Activated CD4-positive, CD25-positive, alpha-beta regulatory T cell treated with anti-CD3 and anti-CD28 coated beads, Interleukin-2, amount 50 U/mL, for 24 hours (primary cell): Measurements from ENCODE around the gene ZNF202.
"Not testable (repeated sequence)": the region's sequence is repeated elsewhere in the genome, so short reads cannot be mapped to it uniquely, and the experiment has no call there.

Source experiments
- ATAC-seq, 2 donors: fragments of 150-1000 bp; cut with Tn5 transposase; one replicate each; pipeline ENCODE4 v1.10.0; 2021; ENCODE audit warnings: mild to moderate bottlenecking in 1 of 2, moderate library complexity in 1 of 2

The ZNF202 gene

GRCh38 chr11:123740787-123741158 is 687 bp downstream of the ZNF202 start:
- no peak for ATAC-seq

- no peak for ATAC-seq
Measured at GRCh38 chr11:123738374-123738773, 3.1 kb downstream of the ZNF202 start.

DNA sequence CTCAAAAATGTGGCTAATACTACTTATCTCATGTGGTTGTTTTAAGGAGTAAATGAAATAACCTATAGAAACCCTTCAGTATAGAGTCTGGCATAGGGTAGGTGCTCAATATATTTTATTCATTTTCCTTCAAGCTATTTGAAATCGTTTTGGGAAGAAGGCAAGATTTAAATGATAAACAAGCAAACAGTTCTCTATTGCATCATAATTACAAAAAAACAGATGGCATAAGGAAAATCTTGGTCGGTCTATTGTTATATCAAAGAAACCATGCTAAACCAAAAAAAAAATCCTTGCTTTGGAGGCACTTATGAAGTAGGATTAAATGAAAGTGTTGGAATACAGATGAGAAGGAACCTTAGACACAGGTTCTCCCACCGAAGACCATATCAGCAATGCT is 4.7 kb downstream of the ZNF202 start:
- no peak for ATAC-seq

- no peak for ATAC-seq
Measured at GRCh38 chr11:123729602-123730001, 11.9 kb downstream of the ZNF202 start.

GRCh38 chr11:123725995-123726655 is 15.3 kb downstream of the ZNF202 start:
- ATAC-seq: no peak

GRCh38 chr11:123719452-123719851 is 22.0 kb downstream of the ZNF202 start:
- ATAC-seq: peak in 1 of 2 donors; percentile 58

GRCh38 chr11:123718469-123718868 is 23.0 kb downstream of the ZNF202 start:
- no peak for ATAC-seq

- no peak for ATAC-seq
Measured at GRCh38 chr11:123718063-123718462, 23.4 kb downstream of the ZNF202 start.

- ATAC-seq: not testable (repeated sequence)
Measured at GRCh38 chr11:123712627-123713026, 28.8 kb downstream of the ZNF202 start.

GRCh38 chr11:123707606-123708205 is 33.8 kb downstream of the ZNF202 start:
- peak in 1 of 2 donors; percentile 55 for ATAC-seq

GRCh38 chr11:123707206-123707605 is 34.3 kb downstream of the ZNF202 start:
- no peak for ATAC-seq

GRCh38 chr11:123704341-123704740 is 37.1 kb downstream of the ZNF202 start:
- no peak for ATAC-seq

GRCh38 chr11:123702696-123703095 is 38.8 kb downstream of the ZNF202 start:
- ATAC-seq: no peak

- no peak for ATAC-seq
Measured at GRCh38 chr11:123702139-123702538, 39.3 kb downstream of the ZNF202 start.

DNA sequence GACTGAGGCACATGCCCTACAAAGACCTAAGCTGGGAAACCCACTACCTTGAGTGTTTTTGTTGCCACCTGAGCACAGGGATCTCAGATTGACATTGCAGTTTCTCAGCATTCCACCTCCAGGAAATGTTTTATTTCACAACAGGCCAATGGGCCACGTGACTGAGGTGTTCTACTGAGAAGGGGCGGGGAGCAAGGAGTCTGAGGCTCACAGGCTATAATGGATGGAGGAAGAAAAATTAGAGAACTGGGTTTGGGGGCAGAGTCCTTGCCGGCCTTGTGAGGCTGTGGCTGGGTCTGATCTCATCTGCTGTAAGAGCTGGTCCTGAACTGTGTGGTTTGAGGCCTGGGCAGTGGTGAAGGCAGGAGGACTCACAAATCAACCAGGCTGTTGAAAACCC is 40.7 kb downstream of the ZNF202 start:
- no peak for ATAC-seq

DNA sequence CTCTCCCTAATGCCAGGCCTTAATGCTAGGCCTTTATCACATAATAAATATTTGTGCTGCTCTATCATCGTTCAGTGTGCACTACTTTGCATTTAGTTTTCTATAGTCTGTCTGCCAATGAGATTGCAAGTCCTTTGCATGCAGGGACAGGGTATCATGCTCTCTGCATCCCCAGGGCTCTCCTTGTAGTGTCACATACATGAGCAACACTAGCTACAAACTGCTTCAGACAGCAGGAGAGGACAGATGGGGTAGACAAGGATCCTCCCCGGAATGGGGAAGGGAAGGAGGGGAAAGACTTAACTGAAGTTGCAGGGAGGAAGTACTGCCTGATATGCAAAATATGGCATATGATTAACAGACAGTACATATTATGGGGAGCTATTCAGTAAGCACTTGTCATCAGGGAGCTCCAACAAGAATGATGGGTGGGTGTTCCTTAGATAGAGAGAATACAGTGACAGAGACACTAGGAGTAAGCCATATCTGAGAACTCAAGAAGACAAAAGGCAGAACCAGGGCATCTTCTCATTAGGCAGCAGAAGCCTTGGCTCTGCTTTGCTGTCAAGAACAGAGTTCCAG is 42.8 kb downstream of the ZNF202 start:
- no peak for ATAC-seq

DNA sequence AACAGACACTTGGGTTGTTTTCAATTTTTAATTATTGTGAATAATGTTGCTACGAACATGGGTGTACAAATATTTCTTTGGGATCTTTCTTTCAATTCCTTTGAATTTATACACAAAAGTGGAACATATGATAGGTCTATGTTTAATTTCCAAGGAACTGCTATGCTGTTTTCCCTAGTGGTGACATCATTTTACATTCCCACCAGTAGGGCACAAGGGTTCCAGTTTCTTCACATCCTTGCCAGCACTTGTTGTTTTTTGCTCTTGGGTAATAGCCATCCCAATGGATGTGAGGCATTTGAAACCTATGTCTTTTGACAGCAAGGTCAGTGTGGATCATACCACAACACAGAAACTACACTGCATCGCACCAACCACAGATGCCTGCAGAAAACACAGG is 45.3 kb downstream of the ZNF202 start:
- no peak for ATAC-seq

- no peak for ATAC-seq
Measured at GRCh38 chr11:123695231-123695630, 46.2 kb downstream of the ZNF202 start.

DNA sequence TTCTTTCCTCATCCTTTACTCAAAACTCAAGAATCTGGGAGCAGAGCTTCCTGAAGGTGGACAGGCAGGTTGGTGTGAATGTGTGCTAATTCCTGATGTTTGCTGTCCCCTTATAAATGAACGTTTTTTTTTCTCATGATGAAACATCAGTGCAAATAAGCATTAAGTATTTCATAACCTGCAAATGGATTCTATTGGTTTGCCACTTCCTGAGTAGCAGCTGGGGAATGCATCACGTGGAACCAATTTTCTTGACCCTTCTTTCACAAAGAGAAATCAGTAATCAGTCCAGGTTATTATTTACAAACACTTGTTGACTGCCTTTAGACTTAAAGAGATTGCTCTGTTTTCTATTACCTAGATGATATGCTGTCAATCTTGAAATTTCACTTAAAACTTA is 46.9 kb downstream of the ZNF202 start:
- no peak for ATAC-seq

- no peak for ATAC-seq
Measured at GRCh38 chr11:123692961-123693360, 48.5 kb downstream of the ZNF202 start.

DNA sequence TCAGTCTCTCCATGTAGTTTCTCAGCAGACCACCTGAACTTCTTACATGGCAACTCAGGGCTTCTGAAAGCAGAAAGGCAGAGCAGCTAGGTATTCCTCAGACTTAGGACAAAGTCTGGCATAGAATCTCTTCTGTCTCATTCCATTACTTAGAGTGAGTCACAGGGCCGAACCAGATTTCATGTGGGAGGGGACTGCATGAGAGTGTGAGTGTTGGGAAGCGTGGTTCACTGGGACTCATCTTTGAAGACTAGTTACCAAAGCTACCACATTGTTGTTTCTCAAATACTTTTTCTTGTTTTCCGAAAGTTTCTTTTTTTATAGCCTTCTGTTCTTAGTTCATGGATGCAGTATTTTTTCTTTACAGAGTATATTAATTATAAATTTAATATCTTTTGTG is 51.0 kb downstream of the ZNF202 start:
- peak in 1 of 2 donors; percentile 44 for ATAC-seq

DNA sequence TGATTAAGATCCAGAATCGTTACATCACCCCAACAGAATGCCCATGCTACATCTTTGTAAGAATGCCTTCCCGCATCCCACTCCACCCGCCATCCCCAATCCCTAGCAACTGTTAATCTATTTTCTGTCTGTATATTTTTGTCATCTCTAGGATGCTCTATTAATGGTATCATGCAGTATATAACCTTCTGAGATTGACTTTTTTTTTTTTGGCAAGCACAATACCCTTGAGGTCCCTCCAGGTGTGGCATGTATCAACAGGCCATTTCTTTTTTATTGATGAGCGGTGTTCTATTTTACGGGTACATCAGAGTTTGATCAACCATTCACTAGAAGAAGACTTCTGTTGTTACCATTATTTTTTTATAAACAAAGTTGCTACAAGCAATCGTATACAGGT is 56.9 kb downstream of the ZNF202 start:
- ATAC-seq: no peak

DNA sequence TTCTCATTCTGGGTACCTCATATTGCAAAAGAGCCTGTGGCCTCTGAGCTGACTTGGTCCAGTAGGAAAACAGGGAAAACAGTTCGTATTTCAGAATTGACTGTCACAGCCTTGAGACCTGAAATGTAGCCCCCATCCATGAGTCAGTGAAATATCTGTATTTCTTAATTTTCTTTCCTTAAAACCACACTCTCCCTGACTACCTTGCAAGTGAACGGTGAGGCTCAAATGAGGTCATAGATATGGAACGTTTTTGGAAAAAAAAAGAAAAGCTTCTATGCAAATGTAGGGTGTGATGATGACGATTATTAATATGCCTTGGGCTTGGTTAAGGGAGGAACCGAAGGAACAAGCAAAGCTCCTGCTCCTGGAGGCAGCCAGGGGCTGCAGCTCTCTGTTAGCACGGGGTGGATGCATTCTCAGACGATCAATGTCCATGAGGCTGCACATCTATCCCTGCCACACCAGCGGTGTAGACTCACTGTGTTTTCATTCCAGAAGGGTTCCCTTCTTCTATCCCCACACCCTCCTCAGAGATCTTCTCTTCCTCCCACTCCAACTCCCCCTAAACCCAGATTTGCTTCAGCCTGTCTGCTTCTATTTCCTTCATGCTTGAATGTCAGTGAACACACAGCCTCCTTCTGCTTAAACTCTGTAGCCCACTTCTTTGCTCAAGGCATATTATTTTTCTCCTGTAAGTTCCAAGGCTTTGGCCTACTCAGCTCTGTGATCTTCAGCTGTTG is 57.9 kb downstream of the ZNF202 start:
- no peak for ATAC-seq
